ENCODE measurements around the gene SUSD3.
"Not testable (repeated sequence)": the region's sequence is repeated elsewhere in the genome, so short reads cannot be mapped to it uniquely, and the experiment has no call there.

SUSD3 gene

DNA sequence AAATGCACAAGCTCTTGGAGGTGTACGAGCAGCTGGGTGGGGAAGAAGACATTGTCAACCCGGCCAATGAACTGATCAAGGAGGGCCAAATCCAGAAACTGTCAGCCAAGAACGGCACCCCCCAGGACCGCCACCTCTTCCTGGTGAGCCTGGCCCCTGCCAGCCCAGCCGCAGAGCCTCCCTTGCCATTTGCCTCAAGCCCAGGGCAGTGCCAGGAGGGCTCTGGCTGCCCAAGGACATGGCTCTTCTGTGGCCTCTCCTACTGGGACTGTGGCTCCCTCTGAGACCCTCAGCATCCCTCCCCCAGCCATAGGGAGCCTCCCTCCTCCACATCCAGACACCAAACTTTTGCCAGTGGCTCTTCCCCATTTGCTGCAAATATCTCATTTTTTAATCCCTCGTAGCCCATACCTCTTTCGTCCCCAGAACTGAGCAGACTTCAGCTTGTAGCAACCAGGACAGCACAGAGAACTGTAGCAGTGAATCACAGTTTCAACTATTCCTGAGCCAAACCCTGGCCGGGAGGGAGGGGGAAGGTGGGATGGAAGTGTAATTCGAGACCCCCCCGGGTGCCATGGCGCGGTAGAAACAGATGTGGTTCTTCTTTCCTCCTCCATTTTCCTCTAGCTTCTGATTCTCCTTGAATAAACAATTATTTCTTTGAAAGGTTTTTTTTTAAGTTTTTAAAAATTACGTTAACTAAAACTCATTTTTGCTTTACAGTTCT lies 44.5 kb upstream of the SUSD3 start:
- no peak overlapping the region for H3K4me3 ChIP-seq (ENCODE audit: control insufficient read depth, low read depth, low read length)
- TF ChIP-seq, protein P1, sequence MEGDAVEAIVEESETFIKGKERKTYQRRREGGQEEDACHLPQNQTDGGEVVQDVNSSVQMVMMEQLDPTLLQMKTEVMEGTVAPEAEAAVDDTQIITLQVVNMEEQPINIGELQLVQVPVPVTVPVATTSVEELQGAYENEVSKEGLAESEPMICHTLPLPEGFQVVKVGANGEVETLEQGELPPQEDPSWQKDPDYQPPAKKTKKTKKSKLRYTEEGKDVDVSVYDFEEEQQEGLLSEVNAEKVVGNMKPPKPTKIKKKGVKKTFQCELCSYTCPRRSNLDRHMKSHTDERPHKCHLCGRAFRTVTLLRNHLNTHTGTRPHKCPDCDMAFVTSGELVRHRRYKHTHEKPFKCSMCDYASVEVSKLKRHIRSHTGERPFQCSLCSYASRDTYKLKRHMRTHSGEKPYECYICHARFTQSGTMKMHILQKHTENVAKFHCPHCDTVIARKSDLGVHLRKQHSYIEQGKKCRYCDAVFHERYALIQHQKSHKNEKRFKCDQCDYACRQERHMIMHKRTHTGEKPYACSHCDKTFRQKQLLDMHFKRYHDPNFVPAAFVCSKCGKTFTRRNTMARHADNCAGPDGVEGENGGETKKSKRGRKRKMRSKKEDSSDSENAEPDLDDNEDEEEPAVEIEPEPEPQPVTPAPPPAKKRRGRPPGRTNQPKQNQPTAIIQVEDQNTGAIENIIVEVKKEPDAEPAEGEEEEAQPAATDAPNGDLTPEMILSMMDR (conservative IDR thresholded peaks at IDR 0.05; ENCODE audit: control insufficient read depth, insufficient read depth, low read depth, low read length), result no peak
- no peak for DNase-seq (ENCODE audit: low read depth)

DNA sequence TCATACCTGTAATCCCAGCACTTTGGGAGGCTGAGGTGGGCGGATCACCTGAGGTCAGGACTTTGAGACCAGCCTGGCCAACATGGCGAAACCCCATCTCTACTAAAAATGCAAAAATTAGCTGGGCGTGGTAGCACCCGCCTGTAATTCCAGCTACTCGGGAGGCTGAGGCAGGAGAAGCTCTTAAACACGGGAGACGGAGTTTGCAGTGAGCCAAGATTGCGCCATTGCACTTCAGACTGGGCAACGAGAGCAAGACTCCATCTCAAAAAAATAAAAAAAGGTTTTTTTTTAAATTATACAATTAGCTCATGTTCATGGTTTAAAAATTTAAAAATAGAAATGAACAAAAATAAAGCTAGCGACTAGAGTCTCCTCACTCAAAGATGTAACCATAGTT lies 43.3 kb upstream of the SUSD3 start:
- H3K4me3 ChIP-seq (ENCODE audit: control insufficient read depth, low read depth, low read length); DNase-seq (ENCODE audit: low read depth): not testable (repeated sequence)

DNA sequence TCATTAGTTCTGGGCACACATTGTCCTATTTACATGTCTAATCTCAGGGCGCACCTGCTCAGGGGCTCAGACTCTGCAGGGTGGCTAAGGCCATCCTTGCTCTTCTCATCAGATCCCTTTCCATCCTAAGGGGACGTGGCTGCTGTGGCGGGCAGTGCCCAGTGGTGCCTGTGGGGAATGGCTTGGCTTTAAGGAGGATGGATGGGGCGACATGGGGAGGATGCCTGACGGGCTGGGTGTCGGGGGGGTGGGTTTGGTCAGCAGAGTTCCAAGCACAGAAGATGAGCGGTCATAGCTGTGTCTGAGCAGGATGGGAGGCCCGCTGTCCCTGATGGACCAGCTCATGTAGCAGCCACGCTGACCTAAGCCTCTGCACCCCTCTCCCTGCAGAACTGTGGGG lies 40.9 kb upstream of the SUSD3 start:
- TF ChIP-seq, protein P1 (conservative IDR thresholded peaks at IDR 0.05; ENCODE audit: control insufficient read depth, insufficient read depth, low read depth, low read length), result no peak
- no peak overlapping the region for H3K4me3 ChIP-seq (ENCODE audit: control insufficient read depth, low read depth, low read length)
- DNase-seq (ENCODE audit: low read depth), result no peak

DNA sequence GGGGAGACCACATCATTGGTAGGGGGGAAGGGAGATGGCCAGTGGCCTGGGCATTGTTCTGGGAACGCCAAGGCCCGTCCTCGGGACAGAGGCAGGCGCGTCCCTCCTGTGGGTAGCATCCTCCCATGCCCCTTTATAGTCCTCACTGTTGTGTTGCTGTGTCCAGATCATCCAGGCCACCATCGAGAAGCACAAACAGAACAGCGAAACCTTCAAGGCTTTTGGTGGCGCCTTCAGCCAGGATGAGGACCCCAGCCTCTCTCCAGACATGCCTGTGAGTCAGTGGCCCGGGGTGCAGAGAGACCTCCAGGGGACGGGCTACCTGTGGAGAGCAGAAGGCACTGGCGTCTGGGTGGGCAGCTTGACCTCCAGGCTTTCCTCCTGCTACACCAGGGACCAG lies 38.4 kb upstream of the SUSD3 start:
- TF ChIP-seq, protein P1 (conservative IDR thresholded peaks at IDR 0.05; ENCODE audit: control insufficient read depth, insufficient read depth, low read depth, low read length), result no peak
- DNase-seq (ENCODE audit: low read depth), result no peak
- H3K4me3 ChIP-seq (ENCODE audit: control insufficient read depth, low read depth, low read length), result no peak overlapping the region

DNA sequence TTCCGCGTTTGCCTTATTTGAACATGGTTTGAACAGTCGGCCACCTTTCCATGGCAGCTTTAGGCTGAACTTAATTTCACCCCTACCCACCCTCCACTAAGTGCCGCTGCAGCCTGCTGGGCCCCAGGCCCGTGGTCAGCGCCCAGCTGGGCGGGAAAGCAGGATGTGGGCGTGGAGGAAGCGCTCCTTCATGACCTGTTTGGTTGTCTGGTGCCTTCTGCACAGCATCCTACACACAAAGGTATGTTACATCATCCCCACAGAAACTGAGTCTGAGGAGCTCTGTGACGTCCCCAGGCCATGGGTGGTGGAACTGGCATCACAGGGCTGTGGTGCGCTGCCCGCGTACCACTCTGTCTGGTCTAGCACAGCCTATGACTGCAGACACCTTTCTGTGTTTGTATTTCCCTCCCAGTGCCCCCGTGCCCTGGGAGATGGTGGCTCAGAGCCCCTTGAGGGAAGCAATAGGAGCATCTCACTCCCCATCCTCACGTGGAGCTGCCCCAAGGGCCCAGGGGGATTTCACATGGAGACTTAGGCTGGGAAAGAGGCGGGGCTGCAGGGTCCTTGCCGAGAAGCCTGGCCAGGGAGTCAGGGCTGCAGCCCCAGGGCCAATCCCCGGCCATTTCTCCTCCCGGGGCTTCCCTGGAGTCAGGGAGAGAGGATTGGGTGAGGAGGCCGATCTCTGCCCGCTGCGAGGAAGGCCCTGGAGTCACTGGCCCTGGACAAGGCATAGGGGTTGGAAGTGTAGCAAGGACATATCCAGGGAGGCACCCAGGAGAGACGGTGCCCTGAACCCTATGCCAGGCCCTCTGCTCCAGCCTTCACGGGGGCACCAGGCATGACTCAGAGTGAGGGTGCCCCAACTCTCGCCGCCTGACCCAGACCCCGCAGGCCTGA lies 37.5 kb upstream of the SUSD3 start:
- TF ChIP-seq, protein P1 (conservative IDR thresholded peaks at IDR 0.05; ENCODE audit: control insufficient read depth, insufficient read depth, low read depth, low read length), result no peak
- no peak for DNase-seq (ENCODE audit: low read depth)
- no peak overlapping the region for H3K4me3 ChIP-seq (ENCODE audit: control insufficient read depth, low read depth, low read length)

DNA sequence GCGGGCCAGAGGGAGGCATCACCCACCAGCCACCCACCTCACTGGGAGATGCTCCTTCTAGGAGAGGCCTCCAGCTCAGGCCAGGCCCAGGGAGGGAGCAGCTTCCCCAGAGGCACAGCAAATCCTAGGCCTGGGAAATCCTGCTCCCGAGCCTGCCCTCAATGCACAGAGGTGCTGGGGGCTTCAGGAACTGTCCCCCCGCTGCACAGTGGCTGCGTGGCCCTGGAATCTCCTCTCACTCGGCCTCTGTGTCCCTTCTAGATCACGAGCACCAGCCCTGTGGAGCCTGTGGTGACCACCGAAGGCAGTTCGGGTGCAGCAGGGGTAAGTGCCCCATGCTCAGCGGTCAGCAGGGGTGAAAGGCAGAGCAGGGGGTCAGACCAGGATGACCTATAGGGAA lies 36.4 kb upstream of the SUSD3 start:
- no peak for DNase-seq (ENCODE audit: low read depth)
- H3K4me3 ChIP-seq (ENCODE audit: control insufficient read depth, low read depth, low read length), result no peak overlapping the region
- TF ChIP-seq, protein P1 (conservative IDR thresholded peaks at IDR 0.05; ENCODE audit: control insufficient read depth, insufficient read depth, low read depth, low read length), result no peak
